GM10248 (cell line): Measurements from ENCODE around the gene HCFC1.

Experiments used
- CTCF ChIA-PET: fragments of 300-600 bp; sonication (Branson Sonifier 250); formaldehyde crosslinking; extraction: SDS; loops from one replicate; lab custom pipeline; 2021; ENCODE audit warnings: antibody characterized with exemption; lab: Yijun Ruan, JAX
- POLR2A ChIA-PET: fragments of 350-650 bp; sonication (Branson Sonifier 250); formaldehyde crosslinking; extraction: SDS; loops from one replicate; lab custom pipeline; 2020; ENCODE audit warnings: antibody characterized with exemption; lab: Yijun Ruan, JAX
- DNase-seq: peaks from one replicate; pipeline ENCODE4 v3.0.0; 2012; ENCODE audit errors: extremely low spot score
- CTCF ChIP-seq: IDR thresholded peaks from 2 replicates; pipeline ENCODE4 v1.5.1; 2012; ENCODE audit warnings: mild to moderate bottlenecking, low read depth; ENCODE audit errors: extremely low read depth, missing control alignments, control extremely low read depth

Gene HCFC1

GRCh38 chrX:153906126-153906917 lies 65.3 kb downstream of the HCFC1 start:
- ChIA-PET CTCF (interaction anchor here (1.2 to 1.5 kb wide), 5 partner anchors 11 to 142 kb away, joined by 3 to 7 read pairs (median 4); partner anchors contain the start of genes ARHGAP4 and PLXNB3), POLR2A (no interaction called here)
- TF ChIP-seq CTCF = no peak
- DNase-seq = no peak

- ChIA-PET POLR2A (no interaction called here), CTCF (interaction anchor here (1.2 kb wide), 1 partner anchor 141 kb away, joined by 3 read pairs; the partner anchor contains the start of gene PLXNB3)
- no peak for DNase-seq
- TF ChIP-seq CTCF = no peak
These were observed 66.0 kb downstream of the HCFC1 start for GRCh38 chrX:153905481-153906095.

GRCh38 chrX:153903991-153904957 lies 67.3 kb downstream of the HCFC1 start, which contains the start of gene AVPR2:
Gene AVPR2, plus strand, starts transcription at chrX:153904673. Its CDS starts 473 bp downstream, at chrX:153905146.
- CTCF ChIA-PET = interaction anchor here (1.5 kb wide), 1 partner anchor 19 kb away, joined by 3 read pairs; no protein-coding TSS in a partner anchor
- no peak for DNase-seq
- no peak for TF ChIP-seq CTCF
- POLR2A ChIA-PET = no interaction called here

- ChIA-PET POLR2A (no interaction called here), CTCF (interaction anchor here (1.5 kb wide), 1 partner anchor 20 kb away, joined by 3 read pairs; no protein-coding TSS in a partner anchor)
- DNase-seq = no peak
- TF ChIP-seq CTCF = no peak
These were observed 68.2 kb downstream of the HCFC1 start for GRCh38 chrX:153903238-153903980.

- ChIA-PET POLR2A (no interaction called here), CTCF (interaction anchor here (1.5 kb wide), 1 partner anchor 21 kb away, joined by 3 read pairs; no protein-coding TSS in a partner anchor)
- no peak for DNase-seq
- TF ChIP-seq CTCF = no peak
These were observed 69.2 kb downstream of the HCFC1 start for GRCh38 chrX:153902385-153902784.

GRCh38 chrX:153901753-153902140 lies 69.9 kb downstream of the HCFC1 start:
- no peak for TF ChIP-seq CTCF
- no peak for DNase-seq
- POLR2A ChIA-PET = no interaction called here
- CTCF ChIA-PET = no interaction called here
